Measurements from ENCODE around the gene FBXO39.

GRCh38 chr17:6729531-6729930 lies 46.5 kb upstream of the FBXO39 start:
- no peak for TF ChIP-seq POLR2A (IDR thresholded peaks at IDR 0.05)
- TF ChIP-seq, protein P1, sequence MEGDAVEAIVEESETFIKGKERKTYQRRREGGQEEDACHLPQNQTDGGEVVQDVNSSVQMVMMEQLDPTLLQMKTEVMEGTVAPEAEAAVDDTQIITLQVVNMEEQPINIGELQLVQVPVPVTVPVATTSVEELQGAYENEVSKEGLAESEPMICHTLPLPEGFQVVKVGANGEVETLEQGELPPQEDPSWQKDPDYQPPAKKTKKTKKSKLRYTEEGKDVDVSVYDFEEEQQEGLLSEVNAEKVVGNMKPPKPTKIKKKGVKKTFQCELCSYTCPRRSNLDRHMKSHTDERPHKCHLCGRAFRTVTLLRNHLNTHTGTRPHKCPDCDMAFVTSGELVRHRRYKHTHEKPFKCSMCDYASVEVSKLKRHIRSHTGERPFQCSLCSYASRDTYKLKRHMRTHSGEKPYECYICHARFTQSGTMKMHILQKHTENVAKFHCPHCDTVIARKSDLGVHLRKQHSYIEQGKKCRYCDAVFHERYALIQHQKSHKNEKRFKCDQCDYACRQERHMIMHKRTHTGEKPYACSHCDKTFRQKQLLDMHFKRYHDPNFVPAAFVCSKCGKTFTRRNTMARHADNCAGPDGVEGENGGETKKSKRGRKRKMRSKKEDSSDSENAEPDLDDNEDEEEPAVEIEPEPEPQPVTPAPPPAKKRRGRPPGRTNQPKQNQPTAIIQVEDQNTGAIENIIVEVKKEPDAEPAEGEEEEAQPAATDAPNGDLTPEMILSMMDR (IDR thresholded peaks at IDR 0.05): no peak

Data from esophagus squamous epithelium (tissue), 4 donors.